DMS114 treated with DMSO at 0.1 percent for 48 hours (cell line): ENCODE results near the gene ZBTB7B.

ENCODE experiments used
- DNase-seq: peaks from one replicate; lab custom pipeline; 2025; ENCODE audit not compliant: unreplicated experiment; lab: John Stamatoyannopoulos, UW

The ZBTB7B gene

DNA sequence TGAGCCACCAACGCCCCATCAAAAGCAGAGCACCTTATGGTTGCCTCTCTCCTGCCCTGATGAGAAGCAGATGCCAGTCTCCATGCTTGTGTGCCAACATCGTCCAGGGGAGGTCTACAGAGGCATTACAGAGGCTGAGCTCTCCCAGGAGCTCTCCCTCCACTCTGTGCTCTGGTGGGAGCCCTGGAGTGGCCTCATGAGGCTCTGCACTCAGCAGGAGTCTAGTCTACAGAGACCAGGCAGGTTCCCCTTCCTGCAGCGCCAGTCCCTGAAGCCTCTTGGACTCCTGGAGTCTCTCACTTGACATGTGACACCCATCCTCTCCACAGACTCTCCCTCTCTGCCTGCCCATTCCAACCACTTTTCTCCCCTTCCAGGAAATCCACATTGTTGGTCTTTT lies 34.4 kb downstream of the ZBTB7B start:
- no peak for DNase-seq

DNA sequence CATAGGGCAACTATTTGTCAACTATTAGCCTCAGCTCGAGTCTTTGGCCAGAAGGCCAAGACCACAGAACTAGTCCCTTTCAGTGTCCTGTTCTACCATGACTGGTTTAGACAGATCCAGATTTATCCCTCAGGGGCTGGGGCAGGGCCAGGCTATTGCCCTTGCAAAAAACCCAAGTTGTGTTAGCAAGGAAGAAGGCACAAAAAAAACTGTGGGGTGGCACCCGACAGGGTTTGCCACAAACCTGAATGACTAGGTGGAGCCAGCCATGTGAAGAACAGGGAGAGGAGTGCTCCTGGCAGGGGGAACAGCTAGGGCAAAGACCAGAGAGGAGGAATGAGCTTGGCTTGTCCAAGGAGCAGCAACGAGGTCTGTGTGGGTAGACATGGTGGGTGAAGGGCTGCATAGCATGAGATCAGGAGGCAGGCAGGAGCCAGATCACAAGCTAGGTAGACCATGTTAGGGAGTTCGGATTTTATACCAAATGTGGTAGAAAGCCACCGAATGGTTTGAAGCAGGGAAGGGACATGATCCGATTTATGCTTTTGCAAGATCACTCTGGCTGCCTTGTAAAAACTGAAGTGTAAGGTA lies 35.3 kb downstream of the ZBTB7B start:
- no peak for DNase-seq

DNA sequence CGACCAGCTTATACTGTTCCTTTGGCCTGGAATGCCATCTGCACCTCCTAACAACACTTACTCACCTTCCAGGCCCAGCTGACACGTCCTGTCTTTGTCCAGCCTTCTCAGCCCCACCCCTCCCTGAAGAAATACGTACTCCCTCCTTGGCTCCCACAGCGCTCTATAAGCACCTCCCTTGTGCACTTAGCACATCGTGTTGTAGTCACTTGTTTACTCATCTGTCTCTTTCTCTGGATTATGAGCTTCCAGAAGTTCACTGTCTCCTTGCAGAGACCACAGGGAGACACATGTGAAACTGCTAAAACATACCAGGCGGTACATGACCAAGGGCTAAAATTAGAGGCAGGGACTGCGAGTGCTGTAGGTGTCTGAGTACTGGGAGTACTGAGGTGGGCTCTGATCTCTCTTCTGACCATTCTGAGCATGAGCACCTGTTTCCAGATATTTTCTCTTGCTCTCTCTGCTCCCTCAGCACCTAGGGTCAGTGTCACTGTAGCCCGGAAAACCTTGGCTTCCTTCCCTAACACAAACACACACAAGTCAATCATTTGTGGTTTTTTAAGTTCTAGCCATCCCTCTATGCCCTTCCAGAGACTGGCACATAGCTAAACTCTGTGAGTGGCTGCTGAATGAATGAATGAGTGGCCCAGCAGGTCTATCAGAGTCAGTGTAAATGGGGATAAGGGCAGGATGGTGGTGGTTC lies 36.2 kb downstream of the ZBTB7B start:
- DNase-seq, result no peak

DNA sequence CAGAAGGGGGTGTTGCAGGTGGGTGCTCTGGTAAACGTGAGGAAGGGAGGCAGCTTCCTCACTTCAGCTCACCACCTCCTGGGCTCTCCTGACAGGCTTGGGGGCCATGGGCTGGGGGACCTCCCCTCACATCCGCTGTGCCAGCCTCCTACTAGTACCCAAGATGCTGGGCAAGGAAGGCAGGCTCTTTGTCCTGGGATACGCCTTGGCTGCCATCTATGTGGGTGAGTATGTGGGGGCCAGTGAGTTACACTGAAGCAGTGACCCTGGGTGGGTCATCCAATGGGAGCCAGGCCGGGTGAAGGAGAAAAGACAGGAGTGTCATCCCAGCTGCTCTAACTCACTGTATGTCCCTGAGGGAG lies 36.7 kb downstream of the ZBTB7B start:
- no peak for DNase-seq

DNA sequence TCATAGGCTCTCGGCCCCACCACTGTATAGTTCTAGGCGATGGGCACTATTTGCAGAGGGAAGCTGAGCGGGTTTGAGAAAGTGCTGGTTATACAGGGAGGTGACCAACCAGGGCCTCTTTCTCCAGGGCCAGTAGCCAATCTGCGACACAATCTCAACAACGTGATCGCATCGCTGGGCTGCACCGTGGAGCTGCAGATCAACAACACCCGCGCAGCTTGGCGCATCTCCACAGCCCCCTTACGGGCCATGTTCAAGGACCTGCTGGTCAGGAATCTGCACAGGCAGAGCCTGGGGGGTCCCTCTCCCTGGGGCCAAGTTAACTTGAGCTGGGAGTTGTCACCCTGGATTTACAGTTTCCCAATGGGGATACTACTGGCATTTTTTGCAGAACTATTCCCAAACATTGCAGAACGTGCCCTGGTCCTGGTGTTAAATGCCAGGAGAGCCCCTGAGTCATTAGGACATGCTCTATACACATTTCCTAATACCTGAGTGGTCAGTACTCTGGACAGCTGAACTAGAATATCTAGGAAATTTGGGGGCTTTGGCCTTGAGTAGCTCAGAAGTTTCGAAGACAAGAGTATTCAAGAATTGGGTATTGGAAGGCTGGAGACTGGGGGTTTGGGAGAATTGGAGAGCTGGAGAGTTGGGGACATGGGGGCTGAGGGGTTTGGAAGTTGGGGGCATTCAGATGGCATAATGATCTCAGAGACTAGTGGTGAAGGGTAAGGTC lies 37.9 kb downstream of the ZBTB7B start:
- no peak for DNase-seq

DNA sequence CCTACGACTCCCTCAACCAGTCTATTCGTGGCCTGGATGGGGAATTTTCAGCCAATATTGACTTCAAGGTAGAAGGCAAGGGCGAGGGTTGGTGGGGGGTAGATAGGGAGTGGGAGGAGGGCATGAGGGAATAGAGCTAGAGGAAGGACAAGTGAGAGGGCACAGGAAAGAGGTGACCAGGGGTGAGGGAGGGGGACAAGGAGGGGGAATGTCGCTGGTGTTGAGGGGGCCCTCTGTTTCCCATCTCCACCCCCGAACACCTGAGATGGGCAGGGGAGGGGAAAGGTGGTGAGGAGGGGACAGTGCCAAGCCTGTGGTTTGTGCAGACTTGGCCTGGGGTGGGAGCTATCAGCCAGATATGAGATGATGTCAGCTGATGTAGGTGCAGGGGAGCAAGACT lies 40.2 kb downstream of the ZBTB7B start:
- no peak for DNase-seq

DNA sequence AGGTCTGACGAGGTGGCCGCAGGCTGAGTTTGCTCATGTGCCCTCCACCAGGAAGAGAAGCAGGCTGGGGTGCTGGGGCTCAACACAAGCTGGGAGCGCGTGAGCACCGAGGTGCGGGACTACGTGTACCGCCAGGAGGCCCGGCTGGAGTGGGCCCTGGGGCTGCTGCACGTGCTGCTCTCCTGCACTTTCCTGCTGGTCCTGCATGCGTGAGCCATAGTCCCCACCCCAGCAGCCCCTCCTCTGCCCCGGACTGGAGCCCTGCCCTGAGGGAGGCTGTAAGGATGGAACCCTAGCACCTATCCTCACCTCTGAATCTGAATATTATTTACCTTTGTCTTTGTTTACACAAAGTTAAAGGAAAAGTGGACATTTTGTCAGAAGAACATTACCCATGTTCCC lies 40.7 kb downstream of the ZBTB7B start:
- DNase-seq, result no peak

DNA sequence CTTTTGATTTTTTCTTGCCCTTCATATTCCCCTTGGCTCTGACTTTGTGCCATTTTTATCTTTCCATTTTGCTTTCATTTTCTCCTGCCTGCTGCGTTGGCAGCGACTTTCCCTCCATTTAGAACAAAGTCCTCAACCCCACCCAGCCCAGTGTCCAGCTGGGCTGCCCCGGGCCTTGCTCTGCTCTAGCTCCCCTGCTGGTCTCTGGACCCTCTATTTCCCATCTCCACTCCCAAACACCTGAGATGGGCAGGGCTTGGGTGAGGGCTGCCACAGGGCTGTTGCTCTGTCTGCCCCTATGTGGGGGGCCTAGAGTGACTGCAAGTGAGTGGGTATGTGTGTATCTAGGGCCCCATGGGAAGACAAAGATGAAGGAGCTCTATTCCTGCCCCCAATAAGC lies 41.2 kb downstream of the ZBTB7B start:
- DNase-seq, result no peak

DNA sequence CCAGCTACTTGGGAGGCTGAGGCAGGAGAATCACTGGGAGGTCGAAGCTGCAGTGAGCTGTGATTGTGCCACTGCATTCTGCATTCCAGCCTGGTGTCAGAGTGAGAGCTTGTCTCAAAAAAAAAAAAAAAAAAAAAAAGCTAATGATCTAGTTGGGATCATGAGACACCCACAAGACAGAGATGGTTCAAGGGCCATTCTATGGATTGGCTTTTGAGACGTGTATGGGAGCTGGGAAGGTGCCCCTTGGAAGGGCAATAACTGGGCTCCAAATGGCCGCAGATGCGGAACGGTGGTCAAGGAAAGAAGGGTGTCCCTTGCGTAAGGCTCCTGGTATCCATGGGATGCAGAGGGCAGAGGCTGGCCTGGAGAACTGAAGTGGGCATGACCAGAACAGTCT lies 41.8 kb downstream of the ZBTB7B start:
- DNase-seq, result no peak

DNA sequence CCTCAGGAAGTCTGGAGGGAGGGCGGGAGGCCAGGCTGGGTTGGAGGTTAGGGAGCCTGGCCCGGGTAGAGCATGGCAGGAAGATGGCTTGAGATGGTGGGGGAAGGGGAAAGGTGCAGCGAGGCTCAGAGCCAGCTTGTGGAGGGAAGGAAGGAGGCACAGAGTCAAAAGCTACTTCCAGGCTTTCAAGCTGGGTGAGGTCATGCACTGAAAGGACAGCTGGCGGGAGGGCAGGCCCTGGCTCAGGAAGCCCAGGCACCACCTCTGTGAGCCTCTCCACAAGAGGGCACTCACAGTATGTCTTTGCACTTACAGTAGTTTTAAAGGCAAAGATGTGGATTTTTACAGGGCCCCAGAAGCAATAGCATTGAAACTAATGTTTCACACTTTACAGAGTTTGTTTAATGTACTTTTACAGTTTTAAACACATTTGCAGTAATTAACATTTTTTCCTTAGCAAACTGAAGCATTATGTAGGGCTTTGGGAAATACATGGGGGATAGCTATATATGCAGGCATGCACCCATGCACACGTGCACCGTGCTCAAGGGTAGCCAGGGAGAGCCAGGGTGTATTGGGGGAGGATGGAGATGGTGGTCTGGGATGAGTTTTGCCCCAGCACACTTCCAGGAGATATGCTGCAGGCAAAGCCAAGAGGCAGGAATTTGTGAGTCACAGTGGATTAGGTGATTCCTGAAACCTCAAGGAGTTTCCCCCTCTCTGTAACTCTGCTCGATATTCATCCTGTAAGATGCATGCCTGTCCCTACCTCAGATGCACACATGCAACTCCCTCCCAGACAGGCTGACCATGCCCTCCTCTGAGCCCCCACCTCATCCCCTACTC lies 42.4 kb downstream of the ZBTB7B start:
- DNase-seq, result peak; percentile 66

DNA sequence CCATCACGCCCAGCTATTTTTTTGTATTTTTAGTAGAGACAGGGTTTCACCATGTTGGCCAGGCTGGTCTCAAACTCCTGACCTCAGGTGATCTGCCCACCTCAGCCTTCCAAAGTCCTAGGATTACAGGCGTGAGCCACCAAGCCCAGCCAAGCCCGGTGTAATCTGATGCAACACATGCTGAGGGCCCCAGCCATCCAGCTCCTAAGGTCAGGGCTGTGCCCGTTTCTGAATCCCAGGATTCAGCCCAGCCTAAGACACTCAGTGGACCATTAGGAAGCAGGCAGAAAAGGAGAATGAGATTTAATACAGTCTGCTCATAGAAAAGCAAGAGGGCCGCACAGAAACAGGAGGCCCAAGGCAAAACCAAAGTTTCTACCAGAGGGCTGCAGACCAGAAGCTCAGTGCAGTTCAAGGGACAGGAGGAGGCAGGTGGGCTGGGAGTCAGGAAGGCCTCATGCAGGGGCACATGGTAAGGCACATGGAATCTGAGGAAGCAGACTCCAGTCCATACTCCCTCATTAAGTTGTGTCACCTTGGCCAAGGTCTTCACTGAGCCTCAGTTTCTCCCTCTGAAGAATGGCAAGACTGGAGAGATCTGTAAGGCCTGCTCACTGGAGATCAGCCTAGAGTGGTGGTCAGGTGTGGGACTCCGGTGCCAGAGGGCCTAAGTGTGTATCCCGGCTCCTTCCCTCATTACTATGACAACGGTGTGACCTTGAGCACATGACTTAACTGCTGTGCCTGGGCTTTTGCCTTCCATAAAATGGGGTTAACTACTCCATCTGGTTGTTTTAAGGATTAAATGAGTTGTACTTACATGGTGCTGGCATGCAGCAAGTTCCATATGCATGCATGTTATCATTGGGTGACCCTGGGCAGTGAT lies 46.1 kb downstream of the ZBTB7B start:
- DNase-seq, result no peak

DNA sequence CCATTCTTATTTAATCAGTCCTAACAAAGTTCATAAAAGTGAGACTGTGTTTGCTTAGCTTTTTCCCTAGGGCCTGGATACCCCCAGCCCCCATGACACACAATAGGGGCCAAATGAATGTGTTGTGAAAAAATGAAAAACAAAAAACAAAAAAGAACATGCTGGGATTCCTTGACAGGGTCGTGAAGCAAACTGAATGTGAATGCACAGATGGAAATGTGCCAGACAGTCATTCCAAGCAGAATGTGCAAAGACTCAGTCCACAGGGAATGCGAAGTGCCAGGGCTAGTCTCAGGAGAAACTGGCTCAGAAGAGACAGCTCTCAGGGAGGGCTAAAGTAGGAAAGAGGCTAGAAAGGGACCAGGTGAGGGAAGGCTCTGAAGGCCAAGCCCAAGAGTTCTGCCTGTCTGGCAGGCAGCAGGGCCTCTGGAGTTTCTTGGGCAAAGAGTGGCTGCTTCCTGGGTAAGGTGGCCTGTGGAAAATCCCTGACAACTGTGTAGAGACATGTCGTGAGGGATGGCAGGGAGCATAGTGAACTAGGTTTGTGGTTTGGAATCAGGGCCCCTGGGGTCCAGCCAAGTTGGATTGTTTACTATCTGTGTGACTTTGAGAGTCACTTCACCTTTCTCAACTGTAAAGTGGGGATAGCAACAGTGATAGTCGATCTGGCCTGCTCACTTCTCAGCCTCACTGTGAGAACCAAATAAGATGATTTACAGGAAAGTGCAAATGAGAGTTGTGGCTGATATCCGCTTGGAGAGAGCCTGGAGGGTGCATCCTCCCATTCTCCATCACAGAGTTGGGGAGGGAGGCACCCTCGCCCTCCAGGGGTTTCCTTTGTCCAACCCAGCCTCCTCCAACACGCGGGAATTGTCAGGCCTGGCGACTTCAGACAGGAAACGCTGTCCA lies 47.3 kb downstream of the ZBTB7B start:
- no peak for DNase-seq

DNA sequence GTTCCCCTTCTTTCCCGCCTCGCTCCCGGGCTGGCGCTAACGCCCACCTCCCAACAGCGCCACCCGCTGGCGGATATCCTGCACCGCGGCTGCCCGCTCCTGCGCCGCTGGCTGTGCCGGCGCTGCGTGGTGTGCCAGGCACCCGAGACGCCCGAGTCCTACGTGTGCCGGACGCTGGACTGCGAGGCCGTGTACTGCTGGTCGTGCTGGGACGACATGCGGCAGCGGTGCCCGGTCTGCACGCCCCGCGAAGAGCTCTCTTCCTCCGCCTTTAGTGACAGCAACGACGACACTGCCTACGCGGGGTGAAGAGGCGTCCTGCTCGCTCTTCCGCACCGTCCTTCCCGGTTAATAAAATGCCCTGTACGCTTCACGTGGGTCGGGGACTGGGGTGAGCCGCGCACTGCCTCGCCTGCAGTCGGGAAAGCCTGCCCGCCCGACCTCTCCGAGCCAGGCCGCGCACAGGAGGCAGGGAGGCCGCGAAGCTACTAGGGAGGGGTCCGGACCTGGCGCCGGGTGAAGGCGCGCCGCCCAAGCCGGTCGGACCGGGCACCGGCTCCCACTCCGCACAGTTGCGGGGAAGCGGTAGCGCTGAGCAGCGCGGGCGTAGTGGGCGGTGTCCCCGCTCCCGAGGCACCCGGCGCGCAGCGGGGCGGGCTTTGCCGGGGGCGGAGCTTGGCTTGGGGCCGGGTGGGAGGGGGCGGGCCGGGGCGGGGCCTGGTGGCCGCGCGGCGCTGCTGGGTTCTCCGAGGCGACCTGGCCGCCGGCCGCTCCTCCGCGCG lies 48.1 kb downstream of the ZBTB7B start, which contains the start of gene ADAM15:
Gene ADAM15, plus strand, starts transcription at position 757 of the 782 bp plus-strand sequence. CDS start 71 bp downstream, outside the sequence.
- peak; percentile 73 for DNase-seq

DNA sequence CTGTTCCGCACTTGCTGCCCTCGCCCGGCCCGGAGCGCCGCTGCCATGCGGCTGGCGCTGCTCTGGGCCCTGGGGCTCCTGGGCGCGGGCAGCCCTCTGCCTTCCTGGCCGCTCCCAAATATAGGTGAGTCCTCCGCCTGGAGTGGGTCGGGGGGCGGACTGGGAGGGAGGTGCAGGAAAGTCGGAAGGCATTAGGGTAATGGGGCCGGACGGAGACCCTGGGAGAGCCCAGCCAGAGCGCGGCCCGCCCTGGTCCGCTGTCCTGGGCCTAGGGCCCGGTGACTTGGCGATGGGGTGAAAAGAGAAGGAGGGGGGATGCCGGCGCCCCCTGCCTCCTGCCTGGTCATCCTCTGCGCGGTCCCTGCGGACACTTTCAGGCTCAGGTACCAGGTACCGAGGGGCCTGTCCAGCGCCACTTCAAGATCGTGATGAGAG lies 48.8 kb downstream of the ZBTB7B start:
- no peak for DNase-seq

DNA sequence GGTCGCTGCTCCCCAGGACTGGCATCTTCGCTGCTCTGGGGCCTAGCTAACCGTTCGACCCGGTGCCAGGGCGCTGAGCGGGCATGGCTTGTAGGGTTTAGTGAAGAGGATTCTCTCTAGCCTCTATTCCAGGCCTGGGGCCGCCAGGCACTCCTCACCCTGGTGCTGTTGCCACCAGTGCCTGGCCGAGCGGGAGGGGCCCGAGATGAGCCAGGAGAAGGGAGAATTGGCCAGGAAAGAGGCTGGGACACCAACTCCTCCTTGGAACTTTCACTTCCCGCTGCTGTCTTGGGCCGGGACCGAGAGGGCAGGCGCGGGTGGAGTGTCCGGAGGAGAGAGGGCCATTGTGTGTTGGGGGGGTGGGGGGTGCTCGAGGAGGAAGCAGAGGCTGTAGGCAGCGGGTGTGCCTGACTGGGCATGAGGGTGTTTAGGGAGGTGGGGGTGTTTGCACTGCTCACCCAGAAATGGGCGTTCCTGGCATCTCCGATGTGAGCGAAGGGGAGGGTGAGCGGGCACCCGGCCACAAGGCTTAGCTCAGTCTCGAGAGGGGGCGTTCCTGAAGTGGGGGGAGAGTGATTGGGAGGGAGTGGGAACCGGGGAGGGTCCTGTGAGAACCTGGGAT lies 49.3 kb downstream of the ZBTB7B start:
- DNase-seq, result no peak

DNA sequence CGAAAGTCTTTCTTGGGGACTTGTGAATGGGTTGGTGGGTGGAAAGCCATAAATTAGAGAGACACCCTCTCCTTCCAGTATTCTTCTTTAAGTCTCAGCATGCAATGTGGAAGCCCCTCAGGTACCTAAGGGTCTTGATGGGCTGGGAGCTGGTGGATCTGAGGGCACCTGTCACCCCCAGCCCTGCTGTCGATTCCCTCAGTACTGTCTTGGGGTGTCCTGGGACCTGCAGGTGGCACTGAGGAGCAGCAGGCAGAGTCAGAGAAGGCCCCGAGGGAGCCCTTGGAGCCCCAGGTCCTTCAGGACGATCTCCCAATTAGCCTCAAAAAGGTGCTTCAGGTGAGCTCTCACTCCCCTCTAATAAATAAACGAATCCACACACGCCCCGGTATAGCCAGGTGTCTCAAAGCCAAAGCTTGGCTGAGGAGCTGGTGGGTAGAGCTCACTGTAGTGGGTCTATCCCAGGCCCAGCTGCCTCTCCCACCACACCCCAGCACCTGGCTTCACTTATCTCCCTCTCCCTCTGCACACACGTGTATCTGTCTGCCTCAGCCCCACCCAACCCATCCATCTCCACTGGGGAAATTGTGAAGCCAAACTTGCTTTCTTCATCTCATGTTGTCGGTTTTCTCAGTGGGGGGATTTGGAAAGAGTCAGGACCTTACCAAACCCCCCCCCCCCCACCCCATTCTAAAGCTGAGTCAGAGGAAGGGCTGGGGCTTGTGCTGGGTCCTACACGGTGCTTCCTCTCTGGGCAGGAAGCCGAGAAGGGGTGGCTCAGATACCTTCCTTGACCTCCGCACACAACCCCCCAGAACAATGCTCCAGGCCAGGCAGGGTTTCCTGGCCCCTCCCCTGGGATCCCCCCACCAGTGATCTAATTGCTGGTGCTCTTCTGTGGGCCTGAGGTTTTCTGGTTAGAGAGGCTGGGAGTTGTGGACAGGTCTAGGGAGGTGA lies 50.1 kb downstream of the ZBTB7B start:
- DNase-seq, result no peak

DNA sequence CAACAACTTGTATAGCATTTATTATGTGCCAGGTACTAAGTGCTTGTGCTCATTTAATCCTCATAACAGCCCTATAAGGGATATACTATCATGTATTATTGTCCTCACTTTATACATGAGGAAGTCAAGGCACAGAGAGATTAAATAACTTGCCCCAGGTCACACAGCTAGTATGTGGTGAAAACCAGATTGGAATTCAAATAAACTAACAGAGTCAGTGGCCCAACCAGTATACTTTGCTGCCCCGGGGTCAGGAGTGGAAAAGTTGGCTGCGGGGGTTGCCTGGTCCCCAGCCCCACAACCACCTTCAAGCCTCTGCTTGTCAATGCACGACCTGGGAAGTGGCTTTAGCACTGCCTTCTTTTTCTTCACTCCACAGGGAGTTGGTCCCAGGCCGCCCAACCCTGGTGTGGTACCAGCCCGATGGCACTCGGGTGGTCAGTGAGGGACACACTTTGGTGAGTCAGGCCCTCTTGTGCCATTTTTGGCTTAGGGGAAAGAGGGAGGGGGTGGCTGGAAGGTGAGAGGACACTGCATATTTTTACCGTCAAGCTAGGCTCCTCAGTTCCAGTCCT lies 51.0 kb downstream of the ZBTB7B start:
- DNase-seq, result no peak
